GM23338 (cell line): ENCODE measurements around the gene IL18BP. TPM values are rescaled to one million over a fixed set of nuclear protein-coding genes. Genes with fewer than 3 reads are reported as not detected.

Experiments used
- ATAC-seq: fragments of 200-7000 bp; cut with Tn5 transposase; 3 replicates; pipeline ENCODE4 v1.9.1; 2020
- DNase-seq: peaks from one replicate; pipeline ENCODE4 v3.0.0-alpha.2; 2015; ENCODE audit warnings: low spot score
- H2AFZ ChIP-seq: fragments of 200-600 bp; sonication (generic); 2 replicates; pipeline ENCODE4 v1.8.0; 2016; ENCODE audit warnings: antibody characterized with exemption, mild to moderate bottlenecking, moderate library complexity
- H3F3A ChIP-seq: fragments of 200-600 bp; sonication (generic); replicated peaks from 2 replicates; pipeline ENCODE4 v1.8.0; 2017; ENCODE audit warnings: antibody characterized with exemption, mixed run types, low read depth
- H3K27ac ChIP-seq: fragments of 200-600 bp; sonication (generic); 2 replicates; pipeline ENCODE4 v1.6.1; 2016; ENCODE audit warnings: low read depth
- H3K27me3 ChIP-seq: fragments of 200-600 bp; sonication (generic); 2 replicates; pipeline ENCODE4 v1.8.0; 2016; ENCODE audit warnings: mild to moderate bottlenecking, mixed run types, moderate library complexity; ENCODE audit not compliant: insufficient read depth
- H3K36me3 ChIP-seq: fragments of 200-600 bp; sonication (generic); 2 replicates; pipeline ENCODE4 v1.8.0; 2016; ENCODE audit warnings: mild to moderate bottlenecking; ENCODE audit not compliant: insufficient read depth
- H3K4me1 ChIP-seq: fragments of 200-600 bp; sonication (generic); 2 replicates; pipeline ENCODE4 v1.8.0; 2016; ENCODE audit warnings: mild to moderate bottlenecking, moderate library complexity; ENCODE audit not compliant: insufficient read depth
- H3K4me2 ChIP-seq: fragments of 200-600 bp; sonication (generic); 2 replicates; pipeline ENCODE4 v1.7.1; 2017; ENCODE audit warnings: mixed run types
- H3K4me3 ChIP-seq: fragments of 200-600 bp; sonication (generic); 2 replicates; pipeline ENCODE4 v1.6.1; 2016; ENCODE audit warnings: mixed run types
- H3K79me2 ChIP-seq: fragments of 200-600 bp; sonication (generic); replicated peaks from 2 replicates; pipeline ENCODE4 v1.8.0; 2017; ENCODE audit warnings: mild to moderate bottlenecking; ENCODE audit not compliant: insufficient read depth
- H3K9me2 ChIP-seq: fragments of 200-600 bp; sonication (generic); 2 replicates; pipeline ENCODE4 v1.8.0; 2017; ENCODE audit not compliant: insufficient read depth
- H4K20me1 ChIP-seq: fragments of 200-600 bp; sonication (generic); replicated peaks from 2 replicates; pipeline ENCODE4 v1.8.0; 2017; ENCODE audit warnings: mild to moderate bottlenecking; ENCODE audit not compliant: insufficient read depth
- H3K27ac Mint-ChIP-seq: 2 replicates; pipeline ENCODE4 v1.8.0; 2020; ENCODE audit warnings: inconsistent platforms, mild to moderate bottlenecking, moderate library complexity, mixed read lengths
- H3K27me3 Mint-ChIP-seq: 3 replicates; pipeline ENCODE4 v1.8.0; 2022; ENCODE audit warnings: low read depth, mild to moderate bottlenecking, moderate library complexity, mixed read lengths, inconsistent platforms; ENCODE audit not compliant: insufficient read depth, poor library complexity
- H3K36me3 Mint-ChIP-seq: 3 replicates; pipeline ENCODE4 v1.8.0; 2021; ENCODE audit warnings: low read depth, mild to moderate bottlenecking, inconsistent platforms, moderate library complexity, mixed read lengths
- H3K4me1 Mint-ChIP-seq: 3 replicates; pipeline ENCODE4 v1.8.0; 2020; ENCODE audit warnings: mild to moderate bottlenecking, inconsistent platforms, mixed read lengths
- H3K4me3 Mint-ChIP-seq: 3 replicates; pipeline ENCODE4 v1.8.0; 2021; ENCODE audit warnings: moderate library complexity, mild to moderate bottlenecking, inconsistent platforms, mixed read lengths
- H3K9me3 Mint-ChIP-seq: 3 replicates; pipeline ENCODE4 v1.8.0; 2020; ENCODE audit warnings: moderate library complexity, mild to moderate bottlenecking, inconsistent platforms, mixed read lengths
- CREB1 ChIP-seq: fragments of 250-450 bp; sonication (Bioruptor Pico); IDR thresholded peaks from 2 replicates; pipeline ENCODE4 v1.5.0; 2020; ENCODE audit warnings: low read depth, mild to moderate bottlenecking, moderate library complexity
- JUNB ChIP-seq: IDR thresholded peaks from one replicate; pipeline ENCODE4 v1.6.1; 2016; ENCODE audit warnings: antibody characterized with exemption; ENCODE audit not compliant: unreplicated experiment
- ZNF114 ChIP-seq: fragments of 250-450 bp; sonication (Bioruptor Pico); IDR thresholded peaks from 2 replicates; pipeline ENCODE4 v1.5.0; 2020; ENCODE audit warnings: mild to moderate bottlenecking, moderate library complexity
- ZNF331 ChIP-seq: fragments of 250-450 bp; sonication (Bioruptor Pico); IDR thresholded peaks from 2 replicates; pipeline ENCODE4 v1.5.0; 2020; ENCODE audit warnings: low read depth, mild to moderate bottlenecking, moderate library complexity
- polyA plus RNA-seq: library from polyadenylated mRNA; unstranded; fragments of >200 nt; fragmentation: Nextera tagmentation; extraction: Ambion mirVana; gene quantifications from 2 replicates; pipeline ENCODE4 v1.2.1, GENCODE V29; 2016
- total RNA-seq: library from RNA; depleted of rRNA; stranded (reverse); fragments of >200 nt; shearing (Covaris generic); gene quantifications from 2 replicates; pipeline ENCODE4 v1.2.3, GENCODE V29; 2014
- TF ChIP-seq, protein P1 (sequence below): IDR thresholded peaks from one replicate; pipeline ENCODE4 v1.6.1; 2018; ENCODE audit warnings: antibody characterized with exemption; ENCODE audit not compliant: unreplicated experiment
- TF ChIP-seq, protein P2 (sequence below): IDR thresholded peaks from 2 replicates; pipeline ENCODE4 v1.6.1; 2016; ENCODE audit warnings: antibody characterized with exemption
- TF ChIP-seq, protein P3 (sequence below): fragments of 250-450 bp; sonication (Bioruptor Pico); IDR thresholded peaks from 2 replicates; pipeline ENCODE4 v1.5.0; 2020; ENCODE audit warnings: mild to moderate bottlenecking, moderate library complexity

The IL18BP gene
- total and polyA plus RNA-seq, 2 experiments from 2014 or later = 3.8 to 11.2 TPM

DNA sequence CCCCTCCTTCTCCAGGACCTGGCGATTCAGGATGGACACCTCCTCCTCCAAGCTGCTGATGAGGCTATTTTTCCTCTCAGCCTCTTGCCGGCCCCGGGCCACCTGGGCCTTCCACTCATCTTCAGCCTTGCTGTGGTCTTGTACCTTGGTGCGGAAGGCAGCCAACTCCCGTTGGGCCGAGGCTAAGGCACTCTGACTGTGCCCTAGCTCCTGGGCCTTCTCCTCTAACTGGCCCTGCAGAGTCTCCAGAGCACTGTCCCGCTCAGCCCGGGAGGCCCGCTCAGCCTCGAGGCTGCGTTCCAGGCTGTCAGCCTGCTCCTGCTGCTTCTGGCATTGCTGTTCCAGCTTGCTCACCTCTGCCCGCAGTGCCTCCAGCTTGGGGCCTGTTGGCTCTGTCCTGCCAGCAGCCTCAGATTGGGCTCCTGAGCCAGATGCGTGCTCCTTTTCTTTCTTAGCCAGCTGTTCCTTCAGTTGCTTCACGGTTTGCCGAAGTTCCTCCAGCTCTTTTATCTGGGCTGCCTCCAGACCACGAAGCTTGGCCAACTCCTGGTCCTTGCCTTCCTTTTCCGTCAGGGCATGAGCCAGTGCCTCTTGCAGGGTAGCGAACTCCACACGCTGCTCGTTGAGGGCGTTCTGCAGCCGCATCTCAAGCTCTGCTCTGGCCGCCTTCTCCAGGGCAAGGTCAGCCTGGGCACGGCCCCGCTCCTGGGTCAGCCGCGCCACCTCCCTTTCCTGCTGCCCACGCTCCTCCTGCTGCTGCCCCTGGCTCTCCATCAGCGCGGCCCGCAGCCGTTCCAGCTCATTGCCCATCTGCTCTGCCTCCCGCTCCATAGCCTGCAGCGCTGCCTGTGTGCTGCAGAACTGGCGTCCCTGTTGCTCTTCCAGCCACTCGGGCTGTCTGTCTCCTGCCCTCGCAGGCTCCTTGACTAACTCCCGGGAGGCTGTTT lies 15.3 kb downstream of the IL18BP start:
- Mint-ChIP-seq H3K4me1 (no peaks in the 10 kb centered on the region; the same call in 2 of the 3 replicates), H3K4me3 (no peak overlapping the region), H3K9me3 (no peaks in the 10 kb centered on the region), H3K36me3 (peaks cover 93% of the 10 kb centered on the region), H3K27me3 (peaks cover 20% of the 10 kb centered on the region), H3K27ac (no peak overlapping the region)
- Histone ChIP-seq H4K20me1 (peaks cover 15% of the 10 kb centered on the region), H3K79me2 (no peaks in the 10 kb centered on the region), H3K9me2 (no peaks in the 10 kb centered on the region), H3K4me2 (no peak overlapping the region), H3K4me3 (no peak overlapping the region), H3K27ac (no peak overlapping the region), H3K4me1 (no peaks in the 10 kb centered on the region), H3K27me3 (no peaks in the 10 kb centered on the region), H3K36me3 (peaks cover 23% of the 10 kb centered on the region), H3F3A (no peaks in the 10 kb centered on the region), H2AFZ (no peak overlapping the region)
- ATAC-seq (no peak), DNase-seq (no peak)
- TF ChIP-seq, protein P1, sequence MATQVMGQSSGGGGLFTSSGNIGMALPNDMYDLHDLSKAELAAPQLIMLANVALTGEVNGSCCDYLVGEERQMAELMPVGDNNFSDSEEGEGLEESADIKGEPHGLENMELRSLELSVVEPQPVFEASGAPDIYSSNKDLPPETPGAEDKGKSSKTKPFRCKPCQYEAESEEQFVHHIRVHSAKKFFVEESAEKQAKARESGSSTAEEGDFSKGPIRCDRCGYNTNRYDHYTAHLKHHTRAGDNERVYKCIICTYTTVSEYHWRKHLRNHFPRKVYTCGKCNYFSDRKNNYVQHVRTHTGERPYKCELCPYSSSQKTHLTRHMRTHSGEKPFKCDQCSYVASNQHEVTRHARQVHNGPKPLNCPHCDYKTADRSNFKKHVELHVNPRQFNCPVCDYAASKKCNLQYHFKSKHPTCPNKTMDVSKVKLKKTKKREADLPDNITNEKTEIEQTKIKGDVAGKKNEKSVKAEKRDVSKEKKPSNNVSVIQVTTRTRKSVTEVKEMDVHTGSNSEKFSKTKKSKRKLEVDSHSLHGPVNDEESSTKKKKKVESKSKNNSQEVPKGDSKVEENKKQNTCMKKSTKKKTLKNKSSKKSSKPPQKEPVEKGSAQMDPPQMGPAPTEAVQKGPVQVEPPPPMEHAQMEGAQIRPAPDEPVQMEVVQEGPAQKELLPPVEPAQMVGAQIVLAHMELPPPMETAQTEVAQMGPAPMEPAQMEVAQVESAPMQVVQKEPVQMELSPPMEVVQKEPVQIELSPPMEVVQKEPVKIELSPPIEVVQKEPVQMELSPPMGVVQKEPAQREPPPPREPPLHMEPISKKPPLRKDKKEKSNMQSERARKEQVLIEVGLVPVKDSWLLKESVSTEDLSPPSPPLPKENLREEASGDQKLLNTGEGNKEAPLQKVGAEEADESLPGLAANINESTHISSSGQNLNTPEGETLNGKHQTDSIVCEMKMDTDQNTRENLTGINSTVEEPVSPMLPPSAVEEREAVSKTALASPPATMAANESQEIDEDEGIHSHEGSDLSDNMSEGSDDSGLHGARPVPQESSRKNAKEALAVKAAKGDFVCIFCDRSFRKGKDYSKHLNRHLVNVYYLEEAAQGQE = no peak
- TF ChIP-seq ZNF114 (CRISPR knock-in tag) = no peak
- TF ChIP-seq ZNF331 = no peak
- TF ChIP-seq JUNB = no peak

DNA sequence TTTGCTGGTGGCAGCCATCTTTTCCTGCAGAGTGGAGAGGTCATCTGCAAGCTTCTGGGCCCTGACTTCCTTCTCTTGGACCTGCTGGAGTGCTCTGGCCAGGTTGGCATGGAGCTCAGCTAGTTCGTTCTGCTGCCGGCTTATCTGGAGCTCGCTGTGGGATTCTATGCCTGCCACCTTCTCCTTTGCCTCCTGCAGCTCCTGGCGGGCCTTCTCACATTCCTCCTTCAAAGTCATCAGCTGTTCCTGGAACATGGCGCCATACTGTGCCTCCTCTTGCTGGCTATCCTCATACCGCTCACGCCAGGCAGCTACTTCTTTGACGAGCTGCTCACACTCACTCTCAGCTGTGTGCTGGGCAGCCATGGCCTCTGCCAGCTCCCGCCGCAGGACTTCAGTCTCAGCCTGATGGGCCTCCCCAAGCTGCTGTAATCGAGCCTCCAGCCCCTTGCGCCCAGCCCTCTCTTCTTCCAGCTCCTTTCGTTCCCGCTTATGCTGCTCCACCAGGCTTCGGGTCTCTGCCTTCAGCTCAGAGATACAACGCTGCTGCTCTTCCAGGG lies 16.1 kb downstream of the IL18BP start:
- no peaks in the 10 kb centered on the region for H3K9me3 Mint-ChIP-seq
- no peak overlapping the region for H3K27ac Mint-ChIP-seq
- Histone ChIP-seq H3K4me1 (no peaks in the 10 kb centered on the region), H3K27me3 (no peaks in the 10 kb centered on the region), H3K4me3 (no peak overlapping the region), H3K27ac (no peak overlapping the region), H4K20me1 (peaks cover 15% of the 10 kb centered on the region), H3K79me2 (no peaks in the 10 kb centered on the region), H3K36me3 (peaks cover 27% of the 10 kb centered on the region), H3K9me2 (no peaks in the 10 kb centered on the region), H3K4me2 (no peak overlapping the region), H2AFZ (no peak overlapping the region), H3F3A (no peaks in the 10 kb centered on the region)
- H3K4me1 Mint-ChIP-seq = no peaks in the 10 kb centered on the region; the same call in 2 of the 3 replicates
- TF ChIP-seq, protein P2, sequence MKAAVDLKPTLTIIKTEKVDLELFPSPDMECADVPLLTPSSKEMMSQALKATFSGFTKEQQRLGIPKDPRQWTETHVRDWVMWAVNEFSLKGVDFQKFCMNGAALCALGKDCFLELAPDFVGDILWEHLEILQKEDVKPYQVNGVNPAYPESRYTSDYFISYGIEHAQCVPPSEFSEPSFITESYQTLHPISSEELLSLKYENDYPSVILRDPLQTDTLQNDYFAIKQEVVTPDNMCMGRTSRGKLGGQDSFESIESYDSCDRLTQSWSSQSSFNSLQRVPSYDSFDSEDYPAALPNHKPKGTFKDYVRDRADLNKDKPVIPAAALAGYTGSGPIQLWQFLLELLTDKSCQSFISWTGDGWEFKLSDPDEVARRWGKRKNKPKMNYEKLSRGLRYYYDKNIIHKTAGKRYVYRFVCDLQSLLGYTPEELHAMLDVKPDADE = no peak
- TF ChIP-seq CREB1 (CRISPR knock-in tag) (no peak), JUNB (no peak)
- TF ChIP-seq, protein P3, sequence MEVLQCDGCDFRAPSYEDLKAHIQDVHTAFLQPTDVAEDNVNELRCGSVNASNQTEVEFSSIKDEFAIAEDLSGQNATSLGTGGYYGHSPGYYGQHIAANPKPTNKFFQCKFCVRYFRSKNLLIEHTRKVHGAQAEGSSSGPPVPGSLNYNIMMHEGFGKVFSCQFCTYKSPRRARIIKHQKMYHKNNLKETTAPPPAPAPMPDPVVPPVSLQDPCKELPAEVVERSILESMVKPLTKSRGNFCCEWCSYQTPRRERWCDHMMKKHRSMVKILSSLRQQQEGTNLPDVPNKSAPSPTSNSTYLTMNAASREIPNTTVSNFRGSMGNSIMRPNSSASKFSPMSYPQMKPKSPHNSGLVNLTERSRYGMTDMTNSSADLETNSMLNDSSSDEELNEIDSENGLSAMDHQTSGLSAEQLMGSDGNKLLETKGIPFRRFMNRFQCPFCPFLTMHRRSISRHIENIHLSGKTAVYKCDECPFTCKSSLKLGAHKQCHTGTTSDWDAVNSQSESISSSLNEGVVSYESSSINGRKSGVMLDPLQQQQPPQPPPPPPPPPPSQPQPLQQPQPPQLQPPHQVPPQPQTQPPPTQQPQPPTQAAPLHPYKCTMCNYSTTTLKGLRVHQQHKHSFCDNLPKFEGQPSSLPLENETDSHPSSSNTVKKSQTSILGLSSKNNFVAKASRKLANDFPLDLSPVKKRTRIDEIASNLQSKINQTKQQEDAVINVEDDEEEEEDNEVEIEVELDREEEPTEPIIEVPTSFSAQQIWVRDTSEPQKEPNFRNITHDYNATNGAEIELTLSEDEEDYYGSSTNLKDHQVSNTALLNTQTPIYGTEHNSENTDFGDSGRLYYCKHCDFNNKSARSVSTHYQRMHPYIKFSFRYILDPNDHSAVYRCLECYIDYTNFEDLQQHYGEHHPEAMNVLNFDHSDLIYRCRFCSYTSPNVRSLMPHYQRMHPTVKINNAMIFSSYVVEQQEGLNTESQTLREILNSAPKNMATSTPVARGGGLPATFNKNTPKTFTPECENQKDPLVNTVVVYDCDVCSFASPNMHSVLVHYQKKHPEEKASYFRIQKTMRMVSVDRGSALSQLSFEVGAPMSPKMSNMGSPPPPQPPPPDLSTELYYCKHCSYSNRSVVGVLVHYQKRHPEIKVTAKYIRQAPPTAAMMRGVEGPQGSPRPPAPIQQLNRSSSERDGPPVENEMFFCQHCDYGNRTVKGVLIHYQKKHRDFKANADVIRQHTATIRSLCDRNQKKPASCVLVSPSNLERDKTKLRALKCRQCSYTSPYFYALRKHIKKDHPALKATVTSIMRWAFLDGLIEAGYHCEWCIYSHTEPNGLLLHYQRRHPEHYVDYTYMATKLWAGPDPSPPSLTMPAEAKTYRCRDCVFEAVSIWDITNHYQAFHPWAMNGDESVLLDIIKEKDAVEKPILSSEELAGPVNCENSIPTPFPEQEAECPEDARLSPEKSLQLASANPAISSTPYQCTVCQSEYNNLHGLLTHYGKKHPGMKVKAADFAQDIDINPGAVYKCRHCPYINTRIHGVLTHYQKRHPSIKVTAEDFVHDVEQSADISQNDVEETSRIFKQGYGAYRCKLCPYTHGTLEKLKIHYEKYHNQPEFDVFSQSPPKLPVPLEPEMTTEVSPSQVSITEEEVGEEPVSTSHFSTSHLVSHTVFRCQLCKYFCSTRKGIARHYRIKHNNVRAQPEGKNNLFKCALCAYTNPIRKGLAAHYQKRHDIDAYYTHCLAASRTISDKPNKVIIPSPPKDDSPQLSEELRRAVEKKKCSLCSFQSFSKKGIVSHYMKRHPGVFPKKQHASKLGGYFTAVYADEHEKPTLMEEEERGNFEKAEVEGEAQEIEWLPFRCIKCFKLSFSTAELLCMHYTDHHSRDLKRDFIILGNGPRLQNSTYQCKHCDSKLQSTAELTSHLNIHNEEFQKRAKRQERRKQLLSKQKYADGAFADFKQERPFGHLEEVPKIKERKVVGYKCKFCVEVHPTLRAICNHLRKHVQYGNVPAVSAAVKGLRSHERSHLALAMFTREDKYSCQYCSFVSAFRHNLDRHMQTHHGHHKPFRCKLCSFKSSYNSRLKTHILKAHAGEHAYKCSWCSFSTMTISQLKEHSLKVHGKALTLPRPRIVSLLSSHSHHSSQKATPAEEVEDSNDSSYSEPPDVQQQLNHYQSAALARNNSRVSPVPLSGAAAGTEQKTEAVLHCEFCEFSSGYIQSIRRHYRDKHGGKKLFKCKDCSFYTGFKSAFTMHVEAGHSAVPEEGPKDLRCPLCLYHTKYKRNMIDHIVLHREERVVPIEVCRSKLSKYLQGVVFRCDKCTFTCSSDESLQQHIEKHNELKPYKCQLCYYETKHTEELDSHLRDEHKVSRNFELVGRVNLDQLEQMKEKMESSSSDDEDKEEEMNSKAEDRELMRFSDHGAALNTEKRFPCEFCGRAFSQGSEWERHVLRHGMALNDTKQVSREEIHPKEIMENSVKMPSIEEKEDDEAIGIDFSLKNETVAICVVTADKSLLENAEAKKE (CRISPR knock-in tag) = no peak
- no peak for DNase-seq
- no peak for ATAC-seq
- H3K36me3 Mint-ChIP-seq = peaks cover 96% of the 10 kb centered on the region
- H3K4me3 Mint-ChIP-seq = no peak overlapping the region
- H3K27me3 Mint-ChIP-seq = peaks cover 18% of the 10 kb centered on the region
